ENCODE measurements around the gene NFATC3. TPM values are rescaled to one million over a fixed set of nuclear protein-coding genes. Genes with fewer than 3 reads are reported as not detected.
A peak's percentile ranks its signal among the peaks of the same experiment; 100 is the strongest.

The NFATC3 gene
- polyA plus RNA-seq, 4 donors = 32.0 to 38.1 (median 35.0) TPM

- DNase-seq (ENCODE audit: low read depth in 4 of 4, low spot score in 3 of 4) = no peak
Measured at GRCh38 chr16:68072038-68072695, 13.0 kb upstream of the NFATC3 start.

- no peak for DNase-seq (ENCODE audit: low read depth in 4 of 4, low spot score in 3 of 4)
Measured at GRCh38 chr16:68073902-68074760, 11.0 kb upstream of the NFATC3 start.

GRCh38 chr16:68074850-68075555 lies 10.2 kb upstream of the NFATC3 start:
- DNase-seq (ENCODE audit: low read depth in 4 of 4, low spot score in 3 of 4) = no peak

- no peak for DNase-seq (ENCODE audit: low read depth in 4 of 4, low spot score in 3 of 4)
Measured at GRCh38 chr16:68075980-68076379, 9.2 kb upstream of the NFATC3 start.

- DNase-seq (ENCODE audit: low read depth in 4 of 4, low spot score in 3 of 4) = no peak
Measured at GRCh38 chr16:68076560-68076959, 8.6 kb upstream of the NFATC3 start.

GRCh38 chr16:68077866-68078700 lies 7.1 kb upstream of the NFATC3 start:
- DNase-seq (ENCODE audit: low read depth in 4 of 4, low spot score in 3 of 4) = no peak

- no peak for DNase-seq (ENCODE audit: low read depth in 4 of 4, low spot score in 3 of 4)
Measured at GRCh38 chr16:68078701-68079375, 6.3 kb upstream of the NFATC3 start.

- no peak for DNase-seq (ENCODE audit: low read depth in 4 of 4, low spot score in 3 of 4)
Measured at GRCh38 chr16:68079376-68079625, 5.9 kb upstream of the NFATC3 start.

GRCh38 chr16:68079626-68080344 lies 5.4 kb upstream of the NFATC3 start:
- peak in 2 of 4 donors; percentile 53 to 67 for DNase-seq (ENCODE audit: low read depth in 4 of 4, low spot score in 3 of 4)

GRCh38 chr16:68081861-68082628 lies 3.1 kb upstream of the NFATC3 start:
- DNase-seq (ENCODE audit: low read depth in 4 of 4, low spot score in 3 of 4) = no peak

GRCh38 chr16:68082629-68083238 lies 2.4 kb upstream of the NFATC3 start:
- DNase-seq (ENCODE audit: low read depth in 4 of 4, low spot score in 3 of 4) = no peak

GRCh38 chr16:68083239-68083781 lies 1.9 kb upstream of the NFATC3 start:
- no peak for DNase-seq (ENCODE audit: low read depth in 4 of 4, low spot score in 3 of 4)

- DNase-seq (ENCODE audit: low read depth in 4 of 4, low spot score in 3 of 4) = no peak
Measured at GRCh38 chr16:68083861-68084503, 1.2 kb upstream of the NFATC3 start.

GRCh38 chr16:68084504-68085258 lies 489 bp upstream of the NFATC3 start:
- peak; percentile 84 to 91 (median 88) for DNase-seq (ENCODE audit: low read depth in 4 of 4, low spot score in 3 of 4)

- DNase-seq (ENCODE audit: low read depth in 4 of 4, low spot score in 3 of 4) = no peak
Measured at GRCh38 chr16:68086336-68086841, 1.2 kb downstream of the NFATC3 start.

- no peak for DNase-seq (ENCODE audit: low read depth in 4 of 4, low spot score in 3 of 4)
Measured at GRCh38 chr16:68086860-68087268, 1.7 kb downstream of the NFATC3 start.

GRCh38 chr16:68087688-68088087 lies 2.5 kb downstream of the NFATC3 start:
- no peak for DNase-seq (ENCODE audit: low read depth in 4 of 4, low spot score in 3 of 4)
